GM18508 (cell line): ENCODE results near the gene TMEM183A.
A peak's percentile ranks its signal among the peaks of the same experiment; 100 is the strongest.
"Not testable (repeated sequence)": the region's sequence is repeated elsewhere in the genome, so short reads cannot be mapped to it uniquely, and the experiment has no call there.

Experiments used
- ATAC-seq: cut with Tn5 transposase; IDR thresholded peaks from one replicate; pipeline ENCODE4 v1.9.1; 2021; ENCODE audit warnings: moderate number of reproducible peaks; ENCODE audit not compliant: insufficient read depth, unreplicated experiment

Gene TMEM183A

GRCh38 chr1:203006948-203007871, at the start of gene TMEM183A:
Gene TMEM183A, plus strand, starts transcription at chr1:203007374. Its CDS starts 92 bp downstream, at chr1:203007466.
- peak; percentile 71 for ATAC-seq

DNA sequence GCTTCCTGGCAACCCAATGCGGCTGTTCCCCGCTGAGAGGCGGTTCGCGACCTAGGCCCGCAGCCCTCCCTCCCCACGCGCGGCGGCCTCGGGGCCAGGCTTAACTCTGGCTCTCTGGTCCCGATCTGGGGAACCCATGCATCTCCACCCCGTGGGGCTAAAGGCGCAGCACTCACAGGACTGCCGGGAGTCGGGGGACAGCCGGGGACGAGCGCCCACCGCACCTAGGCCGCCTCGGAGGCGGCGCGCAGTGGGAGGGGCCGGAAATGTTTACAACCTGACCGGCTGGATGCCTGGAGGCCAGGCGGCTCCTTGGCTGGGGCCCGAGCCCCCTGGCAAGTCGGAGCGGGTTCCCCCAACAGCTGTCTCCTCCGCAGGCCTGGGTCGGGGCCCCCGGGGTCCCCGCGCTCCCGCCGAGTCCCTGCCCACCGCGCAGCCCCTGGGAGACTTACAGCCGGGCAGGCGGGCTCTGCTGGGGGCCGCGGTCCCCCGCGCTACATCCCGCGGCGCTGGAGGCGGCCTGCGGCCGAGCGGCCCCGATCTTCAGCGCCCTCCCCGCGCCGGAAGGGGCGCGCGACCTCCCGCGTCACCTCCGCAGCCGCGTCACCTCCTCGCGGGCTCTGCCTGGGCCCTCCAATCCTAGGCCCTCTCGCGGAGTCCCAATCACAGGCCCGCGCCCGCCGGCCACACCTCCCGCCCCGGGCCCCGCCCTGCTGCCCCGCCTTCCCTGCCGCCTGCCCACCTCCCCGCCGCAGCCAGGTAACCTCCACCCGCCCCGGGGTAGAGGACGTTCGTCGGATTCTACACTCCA, 49.2 kb upstream of the TMEM183A start, which contains the start of gene ADIPOR1:
Gene ADIPOR1, minus strand, starts transcription at position 580 of the 811 bp plus-strand sequence. CDS start 7,242 bp downstream, outside the sequence.
- peak; percentile 86 for ATAC-seq

GRCh38 chr1:202958544-202959275, 48.5 kb upstream of the TMEM183A start:
- ATAC-seq: no peak

DNA sequence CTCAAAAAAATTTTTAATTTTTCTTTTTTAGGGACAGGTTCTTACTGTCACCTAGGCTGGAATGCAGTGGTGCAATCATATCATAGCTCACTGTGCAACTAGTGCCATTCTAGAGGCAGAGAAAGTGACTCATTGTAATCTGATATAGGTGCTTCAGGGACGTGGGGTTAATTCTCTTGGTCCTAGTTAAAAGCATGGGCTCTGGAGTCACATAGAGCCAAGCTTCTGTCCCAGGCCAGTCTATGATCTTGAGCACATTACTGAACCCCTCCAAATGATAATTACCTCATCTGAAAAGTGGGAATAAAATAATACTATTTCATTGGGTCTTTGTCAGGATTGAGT, 47.9 kb upstream of the TMEM183A start:
- ATAC-seq: no peak

DNA sequence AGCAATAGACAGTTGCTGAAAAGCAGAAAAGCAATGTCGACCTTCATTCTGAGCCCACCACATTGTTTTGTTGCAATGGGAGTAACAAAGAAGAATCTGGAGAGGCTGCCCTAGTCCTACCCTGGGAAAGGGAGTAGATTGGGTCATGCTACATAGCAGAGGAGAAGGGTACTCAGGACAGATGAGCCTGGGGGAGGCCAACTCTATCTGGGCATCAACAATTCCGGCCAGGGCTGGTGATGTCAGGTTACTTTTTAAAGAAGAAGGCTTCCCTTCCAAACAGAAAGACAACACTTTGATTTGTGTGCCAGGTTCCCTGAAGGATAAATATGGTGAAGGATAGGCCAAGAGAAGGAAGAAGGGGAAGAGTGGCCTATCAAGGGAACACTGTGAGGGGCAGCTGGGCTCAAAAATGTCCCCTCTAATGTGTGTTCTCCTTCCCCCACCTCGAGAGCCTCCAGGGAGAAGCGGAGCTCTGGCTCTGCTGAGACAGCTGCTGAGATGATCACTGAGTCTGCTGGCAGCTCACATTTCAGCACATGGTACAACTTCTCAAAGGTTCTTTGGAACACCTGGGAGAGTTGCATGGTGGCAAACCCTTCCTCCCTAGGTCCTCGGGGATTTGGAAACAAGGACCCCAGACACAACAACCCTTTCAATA, 45.8 kb upstream of the TMEM183A start:
- no peak for ATAC-seq

DNA sequence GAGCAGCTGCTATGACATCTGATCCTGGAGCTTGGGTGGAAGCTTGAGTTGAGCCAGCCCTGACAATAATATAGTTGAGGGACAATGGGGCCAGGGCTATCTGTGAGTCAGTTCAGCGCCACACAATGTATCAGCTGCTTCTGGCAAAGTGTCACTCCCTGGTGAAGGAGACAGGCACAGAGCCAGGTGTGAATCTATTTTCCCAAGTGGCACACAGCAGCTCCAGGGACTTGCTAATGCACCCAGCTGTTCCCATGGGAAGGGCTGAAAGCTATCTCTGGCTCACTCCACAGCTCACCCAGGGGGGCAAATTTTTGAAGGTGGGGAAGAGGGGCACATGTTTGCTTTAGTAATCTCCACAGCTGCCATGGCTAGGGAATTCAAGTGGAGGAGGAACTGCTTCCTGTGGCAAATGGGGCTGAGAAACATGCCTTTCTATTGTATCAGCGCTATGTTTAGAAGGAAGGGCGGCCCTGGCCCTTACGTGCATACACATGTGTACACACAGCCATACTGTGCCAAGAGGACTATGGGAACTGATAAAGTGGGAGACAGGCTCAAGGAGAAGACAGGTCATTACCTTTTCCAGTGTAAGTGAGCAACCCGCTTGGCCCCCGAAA, 42.3 kb upstream of the TMEM183A start:
- no peak for ATAC-seq

DNA sequence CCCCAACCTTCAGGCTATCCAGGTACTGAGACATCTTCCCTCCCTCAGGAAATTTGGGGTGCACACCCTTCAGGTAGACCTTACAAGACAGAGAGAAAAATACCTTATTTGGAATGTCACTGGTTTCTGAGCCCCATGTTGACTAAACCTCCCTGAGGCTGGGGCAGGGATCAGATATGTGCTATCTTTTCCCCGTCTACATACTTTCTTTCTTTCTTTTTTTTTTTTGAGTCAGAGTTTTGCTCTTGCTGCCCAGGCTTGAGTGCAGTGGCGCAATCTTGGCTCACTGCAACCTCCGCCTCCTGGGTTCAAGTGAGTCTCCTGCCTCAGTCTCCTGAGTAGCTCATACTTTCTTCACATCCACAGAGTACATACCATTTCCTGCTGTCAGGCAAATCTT, 41.8 kb upstream of the TMEM183A start:
- ATAC-seq: no peak

DNA sequence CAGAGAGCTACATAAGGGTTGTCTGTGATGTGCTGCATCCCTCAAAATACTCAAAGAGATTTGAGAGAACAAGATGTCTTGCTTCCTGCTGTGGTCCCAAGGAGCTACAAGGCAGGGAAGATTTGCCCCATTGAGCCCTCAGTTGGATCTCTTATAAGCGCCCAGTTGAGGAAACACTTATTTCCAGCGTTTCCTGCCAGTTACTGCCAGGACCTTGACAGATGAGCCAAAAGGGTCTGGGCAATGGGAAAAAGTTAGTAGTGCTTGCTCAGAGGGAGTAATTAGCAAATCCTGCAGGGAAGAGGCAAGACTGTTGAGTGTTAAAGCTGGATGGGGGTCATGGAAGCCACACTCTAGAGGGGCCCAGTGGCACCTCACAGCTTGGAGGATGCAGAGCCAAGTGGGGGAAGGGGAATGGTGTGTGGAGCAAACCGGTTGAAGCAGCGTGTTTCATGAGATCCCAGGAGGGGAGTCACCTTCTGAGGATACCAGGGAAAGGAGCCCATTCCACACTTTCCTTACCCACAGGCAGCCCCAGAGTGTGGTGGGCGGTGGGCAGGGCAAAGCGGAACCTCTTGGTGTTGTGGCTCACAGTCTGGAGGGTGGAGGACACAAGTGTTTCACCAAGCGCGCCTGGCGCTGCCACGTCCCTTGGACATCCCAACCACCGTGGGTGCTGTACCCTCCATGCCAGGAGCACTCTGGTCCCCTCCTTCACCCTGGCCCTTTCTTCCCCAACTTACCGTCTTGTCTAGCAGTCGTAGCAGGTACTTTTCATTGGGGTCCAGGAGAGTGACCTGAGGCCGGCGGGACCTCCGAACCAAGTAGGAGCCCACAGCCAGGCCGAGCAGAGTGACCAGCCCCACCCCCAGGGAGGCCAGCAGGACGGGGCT, 40.9 kb upstream of the TMEM183A start:
- no peak for ATAC-seq

DNA sequence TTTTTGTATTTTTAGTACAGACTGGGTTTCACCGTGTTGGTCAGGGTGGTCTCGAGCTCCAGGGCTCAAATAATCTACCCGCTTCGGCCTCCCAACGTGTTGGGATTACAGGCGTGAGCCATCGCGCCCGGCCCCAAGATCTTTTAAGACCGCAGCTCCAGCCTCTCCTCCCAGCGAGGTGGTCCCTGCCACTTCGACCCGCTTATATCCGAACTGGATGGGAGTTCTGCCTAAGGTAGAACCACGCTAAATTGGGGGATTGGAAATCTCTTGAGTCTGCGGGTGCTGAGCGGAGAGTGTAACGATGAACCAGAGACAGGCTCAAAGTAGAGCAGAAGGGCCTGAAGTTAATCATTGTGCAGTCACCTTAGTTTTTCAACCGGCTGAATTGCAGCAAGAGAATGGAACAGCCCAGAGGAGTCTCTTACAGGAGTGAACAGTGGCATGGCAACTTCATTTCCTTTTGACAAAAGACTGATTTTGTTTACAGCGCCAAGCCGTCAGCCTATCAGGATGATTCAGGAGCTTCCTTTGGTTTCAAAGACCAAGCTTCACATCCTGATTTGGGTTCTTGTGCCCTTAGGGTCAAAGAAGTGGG, 39.4 kb upstream of the TMEM183A start:
- no peak for ATAC-seq

DNA sequence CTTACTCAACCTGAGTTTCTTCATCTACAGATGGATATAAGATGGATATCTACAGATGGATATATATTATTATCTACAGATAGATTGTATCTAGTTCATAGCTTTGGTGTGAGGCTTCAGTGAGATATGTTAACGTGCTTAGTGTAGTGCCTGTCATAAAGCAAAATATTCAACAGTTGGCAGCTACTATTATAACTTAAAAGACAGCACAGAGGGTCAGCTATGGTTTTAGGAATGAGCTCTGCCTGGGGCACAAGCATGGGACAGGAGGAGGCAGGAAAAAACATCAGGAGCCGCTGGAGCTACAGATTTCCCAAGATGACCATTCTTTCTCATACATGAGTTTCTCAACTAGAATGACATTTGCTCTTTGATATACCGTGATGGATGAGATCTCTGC, 38.8 kb upstream of the TMEM183A start:
- no peak for ATAC-seq

DNA sequence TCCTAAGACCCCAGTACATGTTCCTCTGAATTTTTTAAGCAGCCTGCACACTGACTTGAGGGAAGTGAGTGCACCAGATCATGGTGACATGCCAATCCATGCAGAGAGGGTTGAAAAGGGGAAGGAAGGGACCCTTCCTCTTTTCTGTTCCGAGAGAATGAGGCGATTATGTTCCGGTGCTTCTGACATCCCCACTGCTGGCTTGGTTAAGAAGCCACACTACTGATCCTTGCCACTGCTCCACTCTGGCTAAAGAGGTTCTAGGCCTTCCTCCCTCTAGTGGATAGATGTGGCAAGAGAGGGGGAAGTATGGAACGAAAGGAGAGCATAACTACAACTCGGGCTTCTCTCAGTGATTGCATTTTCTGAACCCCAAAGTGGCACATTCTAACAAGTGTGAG, 38.3 kb upstream of the TMEM183A start:
- no peak for ATAC-seq

DNA sequence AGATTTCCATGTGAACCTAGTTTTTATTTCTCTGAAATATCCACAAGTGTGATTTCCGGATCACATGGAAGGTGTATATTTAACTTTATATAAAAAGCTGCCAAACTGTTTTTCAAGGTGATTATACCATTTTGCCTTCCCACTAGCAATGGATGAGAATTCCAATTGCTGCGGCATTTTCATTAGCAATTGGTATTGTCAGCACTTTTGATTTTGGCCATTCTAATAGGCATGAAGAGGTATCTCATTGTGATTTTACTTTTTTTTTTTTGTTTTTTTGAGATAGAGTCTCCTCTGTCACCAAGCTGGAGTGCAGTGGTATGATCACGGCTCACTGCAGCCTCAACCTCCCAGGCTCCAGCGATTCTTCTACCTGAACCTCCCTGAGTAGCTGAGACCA, 35.1 kb upstream of the TMEM183A start:
- ATAC-seq: no peak

GRCh38 chr1:202974856-202975255, 32.3 kb upstream of the TMEM183A start:
- no peak for ATAC-seq

GRCh38 chr1:202976633-202977032, 30.5 kb upstream of the TMEM183A start:
- ATAC-seq: no peak

DNA sequence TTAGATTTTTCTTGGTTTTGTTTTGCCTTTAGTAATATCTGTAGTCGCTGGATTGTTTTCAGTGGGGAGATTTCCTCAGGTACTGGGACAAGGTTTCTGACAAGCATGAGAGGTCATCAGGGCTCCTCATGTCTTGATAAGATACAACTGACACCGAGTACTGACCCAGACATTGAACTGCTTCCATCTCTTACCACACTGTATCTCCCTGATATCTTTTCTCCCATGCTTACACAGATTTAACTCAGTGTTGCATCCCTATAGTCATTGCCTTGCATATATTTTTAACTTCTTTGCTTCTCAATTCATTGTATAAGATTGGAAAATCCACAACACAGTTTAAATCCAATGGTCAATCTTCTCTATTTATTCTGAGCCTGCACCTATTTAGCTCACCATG, 27.7 kb upstream of the TMEM183A start:
- ATAC-seq: no peak

DNA sequence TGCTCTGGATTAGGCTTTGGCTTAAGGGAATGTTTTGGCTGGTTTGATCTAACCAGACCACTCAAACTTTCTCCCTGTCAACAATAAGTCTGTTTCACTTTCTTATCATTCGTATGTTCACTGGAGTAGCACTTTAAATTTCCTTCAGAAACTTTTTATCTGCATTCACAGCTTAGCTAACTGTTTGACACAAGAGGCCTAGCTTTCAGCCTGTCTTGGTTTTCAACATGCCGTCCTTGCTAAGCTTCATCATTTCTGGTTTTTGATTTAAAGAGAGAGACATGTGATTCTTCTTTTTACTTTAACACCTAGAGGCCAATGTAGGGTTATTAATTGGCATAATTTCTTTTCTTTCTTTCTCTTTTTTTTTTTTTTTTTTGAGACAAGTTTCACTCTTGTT, 25.2 kb upstream of the TMEM183A start:
- ATAC-seq: no peak

DNA sequence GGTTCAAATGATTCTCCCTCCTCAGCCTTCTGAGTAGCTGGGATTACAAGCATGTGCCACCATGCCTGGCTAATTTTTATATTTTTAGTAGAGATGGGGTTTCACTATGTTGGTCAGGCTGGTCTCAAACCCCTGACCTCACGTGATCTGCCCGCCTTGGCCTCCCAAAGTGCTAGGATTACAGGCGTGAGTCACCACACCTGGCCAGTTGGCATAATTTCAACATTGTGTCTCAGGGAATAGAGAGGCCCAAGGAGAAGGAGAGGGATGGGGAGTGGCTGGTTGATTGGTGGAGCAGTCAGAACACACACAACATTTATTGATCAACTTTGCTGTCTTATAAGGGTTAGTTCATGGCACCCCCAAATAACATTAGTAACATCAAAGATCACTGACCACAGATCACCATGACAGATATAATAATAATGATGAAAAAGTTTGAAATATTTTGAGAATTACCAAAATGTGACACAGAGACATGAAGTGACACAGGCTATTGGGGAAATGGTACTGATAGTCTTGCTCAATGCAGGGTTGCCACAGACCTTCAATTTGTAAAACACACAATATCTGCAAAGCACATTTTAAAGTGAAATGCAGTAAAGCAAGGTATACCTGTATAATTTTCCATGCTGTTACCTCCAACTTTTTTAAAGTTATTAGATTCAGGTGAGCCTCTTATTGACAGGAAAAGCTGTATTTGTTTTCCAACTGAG, 24.3 kb upstream of the TMEM183A start:
- ATAC-seq: no peak

DNA sequence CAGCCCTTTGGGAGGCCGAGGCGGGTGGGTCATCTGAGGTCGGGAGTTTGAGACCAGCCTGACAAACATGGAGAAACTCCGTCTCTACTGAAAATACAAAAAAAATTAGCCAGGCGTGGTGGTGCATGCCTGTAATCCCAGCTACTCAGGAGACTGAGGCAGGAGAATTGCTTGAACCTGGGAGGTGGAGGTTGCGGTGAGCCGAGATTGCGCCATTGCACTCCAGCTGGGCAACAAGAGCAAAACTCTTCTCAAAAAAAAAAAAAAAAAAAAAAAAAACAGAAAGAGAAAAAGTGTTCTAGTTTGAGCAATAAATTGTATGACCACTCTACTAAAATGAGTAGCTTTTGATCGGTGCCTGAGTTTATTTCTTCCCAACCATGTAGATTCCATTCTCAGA, 21.1 kb upstream of the TMEM183A start:
- ATAC-seq: not testable (repeated sequence)
